ENCODE data around the gene MPHOSPH6. TPM values are rescaled to one million over a fixed set of nuclear protein-coding genes. Genes with fewer than 3 reads are reported as not detected.
A peak's percentile ranks its signal among the peaks of the same experiment; 100 is the strongest.
"Not testable (repeated sequence)": the region's sequence is repeated elsewhere in the genome, so short reads cannot be mapped to it uniquely, and the experiment has no call there.

MPHOSPH6 gene
- total RNA-seq, 1 donor from 2014 or later, result 34.6 TPM

GRCh38 chr16:82176204-82176603, 6.2 kb upstream of the MPHOSPH6 start:
- DNase-seq (ENCODE audit: low spot score in 2 of 2) (no peak), FAIRE-seq (no peak)

DNA sequence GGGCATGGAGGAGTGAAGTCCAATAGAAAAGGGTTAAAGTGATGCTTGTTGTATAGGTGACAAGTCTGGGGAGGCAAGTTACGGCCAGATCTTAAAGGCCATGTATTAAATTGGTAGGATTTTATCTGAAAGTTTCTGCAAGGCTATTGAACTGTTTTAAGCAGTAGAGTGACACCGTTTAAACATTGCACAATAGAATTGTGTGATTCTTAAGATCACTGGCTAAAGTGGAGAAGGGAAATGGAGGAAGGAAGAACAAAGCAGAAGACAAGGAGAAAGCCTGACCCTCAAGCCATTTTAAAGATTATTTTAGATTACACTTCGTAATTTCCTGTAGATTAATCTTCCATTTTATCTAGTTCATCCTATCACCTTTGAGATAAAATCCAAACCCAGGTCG, 5.6 kb upstream of the MPHOSPH6 start:
- FAIRE-seq, result no peak
- DNase-seq (ENCODE audit: low spot score in 2 of 2), result no peak

DNA sequence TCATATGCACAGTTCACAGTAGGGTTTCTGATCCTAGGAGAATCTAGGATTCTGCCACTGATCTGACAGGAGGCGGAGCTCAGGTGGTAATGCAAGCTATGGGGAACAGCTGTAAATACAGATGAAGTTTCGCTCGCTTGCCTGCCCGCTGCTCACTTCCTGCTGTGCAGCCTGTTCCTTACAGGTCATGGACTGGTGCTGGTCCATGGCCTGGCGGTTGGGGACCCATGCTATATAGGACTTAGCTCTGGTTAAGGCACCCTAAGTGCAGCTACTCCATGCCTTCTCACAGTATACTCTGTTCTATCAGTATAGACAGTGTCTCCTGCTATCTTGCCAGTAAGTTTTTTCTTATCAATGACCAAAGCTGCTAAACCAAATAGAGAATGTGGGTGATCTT, 2.4 kb downstream of the MPHOSPH6 start:
- DNase-seq (ENCODE audit: low spot score in 2 of 2), result no peak
- FAIRE-seq, result no peak

DNA sequence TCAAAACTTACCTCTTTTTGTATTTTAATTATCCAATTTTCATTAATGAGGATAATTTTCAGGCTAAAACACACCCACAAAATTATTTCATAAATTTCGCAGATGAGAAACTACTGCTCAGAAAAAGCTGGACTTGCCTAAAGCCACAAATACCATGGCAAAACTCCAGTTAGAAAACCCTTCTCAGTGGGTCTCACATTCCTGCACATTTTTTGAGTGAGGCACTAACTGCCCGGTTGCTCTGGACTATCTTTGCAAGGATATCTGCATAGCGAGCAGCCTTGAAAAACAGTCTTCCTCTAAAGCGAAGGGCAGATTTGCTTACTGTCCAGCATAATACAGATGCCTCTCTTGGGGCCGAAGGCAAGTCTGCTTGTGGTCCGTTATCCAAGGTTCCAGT, 9.8 kb downstream of the MPHOSPH6 start:
- FAIRE-seq, result no peak
- no peak for DNase-seq (ENCODE audit: low spot score in 2 of 2)

DNA sequence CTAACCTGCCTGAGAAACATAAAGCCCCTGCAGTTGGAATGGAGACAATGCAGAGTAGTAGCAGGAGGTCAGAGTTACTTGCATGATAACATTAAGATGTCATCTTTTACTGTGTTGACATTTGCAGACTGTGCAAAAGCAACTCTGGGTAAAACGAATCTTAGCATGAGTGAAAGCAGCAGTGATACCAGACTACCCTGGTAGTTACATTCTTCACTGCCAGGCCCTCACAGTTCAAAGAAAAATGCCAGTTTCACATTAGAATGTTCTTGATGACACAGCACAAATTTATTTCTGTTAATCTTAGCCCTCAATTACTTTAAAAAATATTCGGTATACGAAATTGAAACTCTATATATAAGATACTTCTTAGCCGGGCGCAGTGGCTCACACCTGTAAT, 12.2 kb downstream of the MPHOSPH6 start:
- FAIRE-seq, result no peak
- no peak for DNase-seq (ENCODE audit: low spot score in 2 of 2)

DNA sequence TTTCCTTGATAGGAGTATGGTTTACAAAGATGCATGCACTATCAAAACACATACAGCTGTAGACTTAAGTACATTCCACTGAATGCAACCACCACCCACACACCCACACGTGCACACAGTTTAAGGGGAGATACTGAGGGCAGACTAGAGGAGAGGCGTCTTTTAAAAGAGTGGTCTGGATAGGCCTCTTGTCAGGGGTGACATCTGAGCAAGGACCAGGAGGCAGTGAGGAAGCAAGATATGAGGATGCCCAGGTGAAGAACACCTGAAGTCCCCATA, 12.6 kb downstream of the MPHOSPH6 start:
- no peak for DNase-seq (ENCODE audit: low spot score in 2 of 2)
- FAIRE-seq, result no peak

DNA sequence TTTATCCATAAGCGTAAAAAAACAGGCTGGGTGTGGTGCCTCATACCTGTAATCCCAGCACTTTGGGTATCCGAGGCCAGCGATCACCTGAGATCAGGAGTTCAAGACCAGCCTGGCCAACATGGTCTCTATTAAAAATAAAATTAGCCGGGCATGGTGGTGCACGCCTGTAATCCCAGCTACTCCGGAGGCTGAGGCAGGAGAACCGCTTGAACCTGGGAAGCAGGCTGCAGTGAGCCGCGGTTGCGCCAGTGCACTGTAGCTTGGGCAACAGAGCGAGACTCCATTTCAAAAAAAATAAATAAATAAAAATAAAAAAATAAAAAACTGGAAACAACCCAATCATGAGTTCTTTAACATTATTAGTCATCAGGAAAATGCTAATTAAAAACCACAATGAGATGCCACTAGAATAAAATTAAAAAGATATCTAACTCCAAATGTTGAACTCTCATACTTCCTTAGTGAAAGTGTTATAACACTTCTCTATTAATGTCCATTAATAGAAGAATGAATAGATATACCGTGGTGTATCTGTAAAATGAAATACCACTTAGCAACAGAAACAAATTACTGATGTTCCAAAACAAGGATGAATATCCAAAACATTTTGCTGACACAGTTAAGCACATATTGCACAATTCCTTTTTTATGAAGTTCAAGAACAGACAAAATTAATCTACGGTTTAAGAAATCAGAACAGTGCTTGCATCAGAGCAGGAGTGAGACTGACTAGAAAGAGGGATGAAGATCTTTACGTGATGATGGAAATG, 13.1 kb downstream of the MPHOSPH6 start:
- FAIRE-seq, result no peak
- no peak for DNase-seq (ENCODE audit: low spot score in 2 of 2)

DNA sequence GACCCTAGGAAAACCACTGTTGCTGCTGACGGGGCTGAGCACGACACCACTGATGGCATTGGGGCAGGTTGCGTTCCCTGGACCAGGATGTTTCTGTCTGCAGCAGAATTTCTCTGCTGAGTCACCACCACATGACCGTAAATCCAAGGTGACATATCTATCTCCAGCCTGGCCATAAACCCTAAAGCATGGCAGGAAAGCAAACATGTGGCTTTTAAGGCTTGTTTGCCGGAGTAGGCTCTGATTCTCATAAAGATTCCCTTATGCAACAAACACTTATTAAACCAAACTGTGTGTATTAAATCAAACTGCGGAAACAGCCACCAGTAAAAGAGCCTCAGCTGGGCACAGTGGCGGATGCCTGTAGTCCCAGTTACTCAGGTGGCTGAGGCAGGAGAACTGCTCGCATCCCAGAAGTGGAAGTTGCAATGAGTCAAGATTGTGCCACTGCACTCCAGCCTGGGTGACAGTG, 17.3 kb downstream of the MPHOSPH6 start:
- FAIRE-seq, result no peak
- DNase-seq (ENCODE audit: low spot score in 2 of 2), result no peak

GRCh38 chr16:82152196-82152595, 17.8 kb downstream of the MPHOSPH6 start:
- FAIRE-seq (no peak), DNase-seq (ENCODE audit: low spot score in 2 of 2) (no peak)

- FAIRE-seq (no peak), DNase-seq (ENCODE audit: low spot score in 2 of 2) (no peak)
Measured at GRCh38 chr16:82150549-82150948, 19.5 kb downstream of the MPHOSPH6 start.

- FAIRE-seq (no peak), DNase-seq (ENCODE audit: low spot score in 2 of 2) (no peak)
Measured at GRCh38 chr16:82149536-82149935, 20.5 kb downstream of the MPHOSPH6 start.

GRCh38 chr16:82147546-82147945, 22.5 kb downstream of the MPHOSPH6 start:
- DNase-seq (ENCODE audit: low spot score in 2 of 2) (no peak), FAIRE-seq (no peak)

DNA sequence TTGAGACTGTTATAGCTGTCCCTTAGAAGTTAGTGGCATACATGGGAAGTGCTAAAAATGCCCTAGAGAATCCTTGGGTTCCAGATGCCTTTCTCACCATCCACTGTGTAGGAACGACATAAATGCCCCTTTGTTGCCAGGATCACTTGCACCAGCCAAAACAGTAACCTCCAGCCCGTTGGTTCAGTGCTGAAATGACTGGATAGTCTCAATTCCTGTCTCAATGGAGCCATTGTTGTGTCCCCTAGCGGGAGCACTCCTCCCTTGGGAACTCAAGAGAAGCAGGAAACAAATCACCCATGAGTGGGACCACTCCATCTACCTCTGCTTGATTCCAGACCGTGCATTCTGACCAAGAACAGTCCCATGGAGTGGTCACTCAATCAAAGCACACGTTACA, 23.1 kb downstream of the MPHOSPH6 start:
- peak; percentile 19 to 34 for DNase-seq (ENCODE audit: low spot score in 2 of 2)
- FAIRE-seq, result no peak

GRCh38 chr16:82146556-82146955, 23.5 kb downstream of the MPHOSPH6 start:
- DNase-seq (ENCODE audit: low spot score in 2 of 2) (no peak), FAIRE-seq (no peak)

- not testable (repeated sequence) for DNase-seq (ENCODE audit: low spot score in 2 of 2); FAIRE-seq
Measured at GRCh38 chr16:82139286-82139571, 30.8 kb downstream of the MPHOSPH6 start.

DNA sequence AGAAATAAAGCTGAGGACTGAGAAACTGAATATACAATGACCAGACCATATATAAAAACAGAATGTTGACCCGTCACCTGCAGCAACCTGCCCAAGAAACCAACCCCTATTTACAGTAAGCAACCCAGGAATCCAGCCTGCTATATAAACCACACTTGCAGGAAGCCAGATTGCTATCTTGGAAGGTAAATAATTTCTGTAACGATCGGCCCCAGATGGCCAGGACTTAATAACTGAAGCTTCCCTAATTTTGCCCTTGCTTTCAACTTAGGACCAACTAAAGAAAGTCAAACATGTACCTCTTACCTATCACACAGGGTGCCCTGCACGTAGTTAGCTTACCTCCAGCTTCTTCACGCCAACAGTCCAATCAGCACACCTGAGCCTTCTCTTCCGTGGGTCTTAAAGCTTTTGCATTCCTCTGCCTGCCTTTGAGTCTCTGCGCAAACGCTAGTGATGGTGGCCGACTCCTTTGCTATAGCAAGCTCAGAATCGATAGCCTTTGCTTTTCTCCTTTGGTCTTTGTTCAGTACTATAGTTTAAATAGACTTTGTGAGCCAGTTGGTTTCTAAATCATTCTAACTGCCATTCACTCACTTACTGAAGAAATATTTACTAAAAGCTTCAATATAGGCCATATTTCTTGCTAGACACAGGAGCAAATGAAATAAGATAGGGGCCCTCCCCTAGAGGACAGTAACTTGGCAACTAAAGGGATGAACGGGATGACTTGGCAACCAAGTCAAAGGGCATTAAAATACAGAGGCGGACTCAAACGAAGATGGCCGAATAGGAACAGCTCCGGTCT, 31.3 kb downstream of the MPHOSPH6 start:
- no peak for DNase-seq (ENCODE audit: low spot score in 2 of 2)
- FAIRE-seq, result no peak

DNA sequence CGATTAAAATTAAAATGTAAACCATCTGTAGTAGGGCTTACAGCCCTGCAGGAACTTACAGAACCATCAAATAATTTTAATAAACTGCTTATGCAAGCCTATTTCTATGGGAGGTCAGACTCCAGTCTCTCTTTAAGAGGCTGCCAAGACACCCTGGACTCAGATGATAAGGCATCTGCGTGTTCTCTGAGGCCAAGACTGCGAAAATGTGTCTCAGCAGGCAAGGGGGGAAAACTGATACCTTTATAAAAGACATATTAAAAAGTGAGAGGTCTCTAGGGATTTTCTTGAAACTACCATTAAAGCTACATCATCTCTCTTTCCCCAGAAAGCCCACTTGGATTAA, 32.2 kb downstream of the MPHOSPH6 start:
- DNase-seq (ENCODE audit: low spot score in 2 of 2) (no peak), FAIRE-seq (no peak)

DNA sequence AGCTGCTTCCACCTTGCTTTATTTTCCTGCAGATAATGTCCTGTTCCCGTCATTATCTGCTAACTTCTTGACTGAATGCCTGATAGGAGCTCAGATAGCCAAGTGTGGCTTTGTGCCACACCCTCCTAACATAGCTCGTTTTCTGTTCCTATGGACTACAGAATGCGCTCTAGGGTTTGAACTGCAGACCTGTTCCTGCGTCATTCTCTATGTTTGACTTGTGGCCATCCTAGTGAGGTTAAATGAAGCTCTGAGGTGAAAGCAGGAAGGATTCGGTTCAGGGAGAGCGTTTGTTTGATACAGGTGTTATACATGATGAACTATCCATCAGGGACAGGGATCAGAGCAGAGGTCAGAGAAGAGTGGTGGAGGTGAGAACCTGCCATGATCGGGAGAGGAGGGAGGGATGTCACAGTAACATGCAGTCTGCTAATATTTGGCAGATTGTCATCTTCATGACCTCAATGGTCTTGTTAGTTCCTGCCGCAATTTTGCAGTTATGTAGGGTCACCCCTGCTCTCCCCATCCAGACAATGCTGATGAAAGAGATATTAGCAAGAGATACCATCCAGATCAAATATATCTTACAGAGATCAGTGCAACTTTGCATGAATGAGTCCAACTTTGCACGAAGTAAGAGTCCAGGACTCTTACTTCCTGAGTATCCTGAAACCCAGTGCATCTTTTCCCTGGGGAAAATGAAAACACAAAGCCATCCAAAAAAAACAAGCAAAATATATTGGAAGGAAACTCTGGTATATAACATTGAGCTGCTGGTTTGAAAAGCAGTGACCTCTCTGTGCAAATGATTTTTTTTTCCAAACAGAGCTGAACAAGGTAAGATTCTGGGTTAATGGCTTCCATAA, 32.8 kb downstream of the MPHOSPH6 start:
- DNase-seq (ENCODE audit: low spot score in 2 of 2) (no peak), FAIRE-seq (no peak)

DNA sequence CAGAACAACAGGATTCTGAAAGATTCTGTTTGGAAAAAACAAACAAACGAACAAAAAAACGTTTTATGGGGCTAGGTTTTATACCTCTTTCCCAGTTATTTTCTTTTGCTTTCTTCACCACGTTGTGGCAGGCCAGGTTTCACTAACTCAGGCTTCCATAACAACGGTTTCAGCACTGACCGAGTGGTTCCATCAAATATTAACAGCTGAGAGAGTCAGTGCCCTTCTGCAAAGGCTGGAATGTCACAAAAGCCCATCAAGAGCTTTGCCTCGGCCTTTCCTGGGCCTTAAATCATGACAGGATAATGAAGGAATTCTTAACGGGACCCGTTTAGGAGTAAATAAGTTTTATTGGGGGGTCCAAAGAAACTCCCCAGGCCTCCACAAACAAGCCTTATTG, 34.2 kb downstream of the MPHOSPH6 start:
- FAIRE-seq (no peak), DNase-seq (ENCODE audit: low spot score in 2 of 2) (no peak)

DNA sequence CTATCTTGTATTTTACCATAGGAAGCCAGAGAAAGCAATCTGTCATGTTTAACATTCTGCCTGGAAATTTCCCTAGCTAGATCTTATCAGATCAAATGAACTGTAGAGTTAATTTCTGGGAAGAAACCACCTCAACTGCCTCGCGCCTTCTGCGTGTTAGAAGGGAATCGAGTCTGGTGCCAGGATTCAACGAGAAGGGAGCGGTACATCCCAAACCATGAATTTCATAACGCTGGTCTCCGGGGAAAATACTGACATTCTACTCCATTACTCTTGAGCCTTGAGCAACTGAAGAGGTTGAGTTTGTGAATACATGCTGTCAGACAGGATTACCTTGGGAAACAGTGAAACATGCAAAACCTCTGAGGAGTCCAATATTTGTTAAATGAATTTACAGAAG, 35.2 kb downstream of the MPHOSPH6 start:
- FAIRE-seq, result no peak
- DNase-seq (ENCODE audit: low spot score in 2 of 2), result no peak

GRCh38 chr16:82133798-82134197, 36.2 kb downstream of the MPHOSPH6 start:
- DNase-seq (ENCODE audit: low spot score in 2 of 2) (no peak), FAIRE-seq (no peak)

All from frontal cortex (tissue), 4 donors.